ENCODE data around the gene ATP6V1F.

ATP6V1F gene

DNA sequence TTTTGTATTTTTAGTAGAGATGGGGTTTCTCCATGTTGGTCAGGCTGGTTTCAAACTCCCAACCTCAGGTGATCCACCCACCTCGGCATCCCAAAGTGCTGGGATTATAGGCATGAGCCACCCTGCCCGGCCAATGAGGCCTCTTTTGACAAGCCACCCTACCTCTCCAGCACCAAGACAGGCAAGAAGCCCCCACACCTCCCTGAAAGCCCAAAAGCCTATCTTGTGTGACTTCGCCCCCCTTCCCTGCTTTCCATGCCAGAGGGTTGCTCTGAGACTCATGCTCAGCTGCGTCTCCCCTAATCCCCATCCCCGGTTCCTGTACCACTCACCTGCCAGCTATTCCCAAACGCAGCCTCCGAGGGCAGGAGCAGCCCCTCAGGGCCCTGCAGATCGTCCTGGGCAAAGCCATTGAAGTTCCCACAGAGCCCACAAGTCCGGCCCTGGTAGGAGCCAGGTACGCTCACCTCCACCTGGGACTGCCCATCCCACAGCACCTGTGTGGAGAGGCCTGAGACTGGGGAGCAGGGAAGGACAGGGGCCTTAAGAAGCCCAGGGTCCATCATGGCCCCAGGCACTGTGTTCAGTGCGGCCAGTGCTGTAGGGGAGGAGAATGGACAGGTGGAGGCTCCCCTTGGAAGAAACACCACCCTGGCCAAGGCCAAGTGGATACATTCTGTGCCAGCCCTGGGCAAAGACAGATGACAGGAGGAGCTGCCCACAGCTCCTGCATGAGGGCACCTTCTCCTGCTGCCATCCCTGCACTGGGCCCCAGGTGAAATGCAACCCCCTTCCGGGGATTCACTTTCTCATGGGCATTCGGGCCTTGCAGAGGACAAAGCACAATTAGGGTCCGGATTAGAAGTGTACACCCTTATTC is 15.8 kb downstream of the ATP6V1F start:
- H3K4me2 ChIP-seq (ENCODE audit: low read depth, low read length, poor library complexity, severe bottlenecking): no peak overlapping the region
- TF ChIP-seq, protein P1, sequence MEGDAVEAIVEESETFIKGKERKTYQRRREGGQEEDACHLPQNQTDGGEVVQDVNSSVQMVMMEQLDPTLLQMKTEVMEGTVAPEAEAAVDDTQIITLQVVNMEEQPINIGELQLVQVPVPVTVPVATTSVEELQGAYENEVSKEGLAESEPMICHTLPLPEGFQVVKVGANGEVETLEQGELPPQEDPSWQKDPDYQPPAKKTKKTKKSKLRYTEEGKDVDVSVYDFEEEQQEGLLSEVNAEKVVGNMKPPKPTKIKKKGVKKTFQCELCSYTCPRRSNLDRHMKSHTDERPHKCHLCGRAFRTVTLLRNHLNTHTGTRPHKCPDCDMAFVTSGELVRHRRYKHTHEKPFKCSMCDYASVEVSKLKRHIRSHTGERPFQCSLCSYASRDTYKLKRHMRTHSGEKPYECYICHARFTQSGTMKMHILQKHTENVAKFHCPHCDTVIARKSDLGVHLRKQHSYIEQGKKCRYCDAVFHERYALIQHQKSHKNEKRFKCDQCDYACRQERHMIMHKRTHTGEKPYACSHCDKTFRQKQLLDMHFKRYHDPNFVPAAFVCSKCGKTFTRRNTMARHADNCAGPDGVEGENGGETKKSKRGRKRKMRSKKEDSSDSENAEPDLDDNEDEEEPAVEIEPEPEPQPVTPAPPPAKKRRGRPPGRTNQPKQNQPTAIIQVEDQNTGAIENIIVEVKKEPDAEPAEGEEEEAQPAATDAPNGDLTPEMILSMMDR (IDR thresholded peaks at IDR 0.05; ENCODE audit: insufficient read depth, low read length, poor library complexity, severe bottlenecking): no peak
- no peak for TF ChIP-seq EZH2phosphoT487 (conservative IDR thresholded peaks at IDR 0.05; ENCODE audit: low read length)
- H3K9ac ChIP-seq (ENCODE audit: low read length): no peak overlapping the region
- H3K4me3 ChIP-seq (ENCODE audit: insufficient read depth, low read length, poor library complexity, severe bottlenecking): no peak overlapping the region
- H3K27me3 ChIP-seq (ENCODE audit: low read length): no peaks in the 10 kb centered on the region
- H3F3A ChIP-seq (ENCODE audit: insufficient read depth): no peaks in the 10 kb centered on the region
- H4K20me1 ChIP-seq (ENCODE audit: low read depth, low read length): no peaks in the 10 kb centered on the region
- H3K27ac ChIP-seq (ENCODE audit: low read depth, low read length): no peak overlapping the region
- no peaks in the 10 kb centered on the region for H3K36me3 ChIP-seq (ENCODE audit: low read length)
- no peaks in the 10 kb centered on the region for H3K9me2 ChIP-seq (replicated peaks; ENCODE audit: insufficient read depth, low read length)
- no peak overlapping the region for H2AFZ ChIP-seq (ENCODE audit: low read depth, low read length, severe bottlenecking)
- no peaks in the 10 kb centered on the region for H3K79me2 ChIP-seq (ENCODE audit: insufficient read depth, low read length)
- H3K9me3 ChIP-seq (ENCODE audit: insufficient read depth, low read length): no peaks in the 10 kb centered on the region

DNA sequence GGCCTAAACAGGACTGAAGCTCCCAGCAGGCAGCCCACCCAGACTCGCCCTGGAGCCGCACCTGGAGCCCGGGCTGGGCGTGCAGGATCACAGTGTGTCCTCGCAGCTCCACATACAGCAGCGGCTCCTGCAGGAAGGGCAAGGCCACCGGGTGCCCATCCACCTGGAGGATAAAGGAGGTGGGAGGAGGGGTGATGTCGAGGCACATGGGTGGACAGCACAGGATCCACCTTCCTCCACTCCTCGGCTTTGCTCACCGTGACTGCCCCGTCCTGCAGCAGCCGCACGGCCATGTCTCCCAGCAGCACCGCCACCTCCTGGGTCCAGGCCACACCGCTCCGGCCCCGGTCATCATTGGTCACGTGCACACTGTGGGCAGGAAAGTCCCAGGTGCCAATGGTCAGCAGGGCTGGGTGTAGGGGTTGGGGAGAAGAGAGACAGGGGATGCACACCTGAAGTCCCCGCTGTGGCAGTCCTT is 16.8 kb downstream of the ATP6V1F start:
- no peak for TF ChIP-seq EZH2phosphoT487 (conservative IDR thresholded peaks at IDR 0.05; ENCODE audit: low read length)
- TF ChIP-seq, protein P1 (IDR thresholded peaks at IDR 0.05; ENCODE audit: insufficient read depth, low read length, poor library complexity, severe bottlenecking): no peak
- no peaks in the 10 kb centered on the region for H3K9me3 ChIP-seq (ENCODE audit: insufficient read depth, low read length)
- no peaks in the 10 kb centered on the region for H3K36me3 ChIP-seq (ENCODE audit: low read length)
- H4K20me1 ChIP-seq (ENCODE audit: low read depth, low read length): no peaks in the 10 kb centered on the region
- no peak overlapping the region for H3K4me3 ChIP-seq (ENCODE audit: insufficient read depth, low read length, poor library complexity, severe bottlenecking)
- H3K9me2 ChIP-seq (replicated peaks; ENCODE audit: insufficient read depth, low read length): no peaks in the 10 kb centered on the region
- H3K27me3 ChIP-seq (ENCODE audit: low read length): no peaks in the 10 kb centered on the region
- no peak overlapping the region for H3K27ac ChIP-seq (ENCODE audit: low read depth, low read length)
- no peaks in the 10 kb centered on the region for H3F3A ChIP-seq (ENCODE audit: insufficient read depth)
- H3K4me2 ChIP-seq (ENCODE audit: low read depth, low read length, poor library complexity, severe bottlenecking): no peak overlapping the region
- no peaks in the 10 kb centered on the region for H3K79me2 ChIP-seq (ENCODE audit: insufficient read depth, low read length)
- H3K9ac ChIP-seq (ENCODE audit: low read length): no peak overlapping the region
- no peak overlapping the region for H2AFZ ChIP-seq (ENCODE audit: low read depth, low read length, severe bottlenecking)

GRCh38 chr7:128879939-128880746 is 17.5 kb downstream of the ATP6V1F start:
- no peaks in the 10 kb centered on the region for H3K27me3 ChIP-seq (ENCODE audit: low read length)
- no peak overlapping the region for H3K4me2 ChIP-seq (ENCODE audit: low read depth, low read length, poor library complexity, severe bottlenecking)
- H3K79me2 ChIP-seq (ENCODE audit: insufficient read depth, low read length): no peaks in the 10 kb centered on the region
- no peaks in the 10 kb centered on the region for H3K9me3 ChIP-seq (ENCODE audit: insufficient read depth, low read length)
- H3K27ac ChIP-seq (ENCODE audit: low read depth, low read length): no peak overlapping the region
- H3K9me2 ChIP-seq (replicated peaks; ENCODE audit: insufficient read depth, low read length): no peaks in the 10 kb centered on the region
- no peak overlapping the region for H3K4me3 ChIP-seq (ENCODE audit: insufficient read depth, low read length, poor library complexity, severe bottlenecking)
- no peaks in the 10 kb centered on the region for H4K20me1 ChIP-seq (ENCODE audit: low read depth, low read length)
- TF ChIP-seq EZH2phosphoT487 (conservative IDR thresholded peaks at IDR 0.05; ENCODE audit: low read length): no peak
- TF ChIP-seq, protein P1 (IDR thresholded peaks at IDR 0.05; ENCODE audit: insufficient read depth, low read length, poor library complexity, severe bottlenecking): no peak
- H3K36me3 ChIP-seq (ENCODE audit: low read length): no peaks in the 10 kb centered on the region
- H2AFZ ChIP-seq (ENCODE audit: low read depth, low read length, severe bottlenecking): no peak overlapping the region
- no peak overlapping the region for H3K9ac ChIP-seq (ENCODE audit: low read length)
- no peaks in the 10 kb centered on the region for H3F3A ChIP-seq (ENCODE audit: insufficient read depth)

All from SU-DHL-6 (cell line).